ENCODE data around the gene ARHGAP29. TPM values are rescaled to one million over a fixed set of nuclear protein-coding genes. Genes with fewer than 3 reads are reported as not detected.

The ARHGAP29 gene
- polyA plus RNA-seq, 3 donors: 68.7 to 94.3 (median 83.2) TPM

GRCh38 chr1:94265906-94266305, 28.5 kb upstream of the ARHGAP29 start:
- no peak for DNase-seq

GRCh38 chr1:94265011-94265422, 27.6 kb upstream of the ARHGAP29 start:
- no peak for DNase-seq

GRCh38 chr1:94260635-94261387, 23.4 kb upstream of the ARHGAP29 start:
- no peak for DNase-seq

GRCh38 chr1:94259635-94260289, 22.4 kb upstream of the ARHGAP29 start:
- DNase-seq: no peak

- DNase-seq: no peak
Observed at GRCh38 chr1:94258873-94259331, 21.5 kb upstream of the ARHGAP29 start.

GRCh38 chr1:94257444-94257843, 20.1 kb upstream of the ARHGAP29 start:
- DNase-seq: no peak

GRCh38 chr1:94255476-94255875, 18.1 kb upstream of the ARHGAP29 start:
- no peak for DNase-seq

- DNase-seq: no peak
Observed at GRCh38 chr1:94254073-94254810, 16.9 kb upstream of the ARHGAP29 start.

- no peak for DNase-seq
Observed at GRCh38 chr1:94253456-94254017, 16.2 kb upstream of the ARHGAP29 start.

- no peak for DNase-seq
Observed at GRCh38 chr1:94250341-94250740, 13.0 kb upstream of the ARHGAP29 start.

- DNase-seq: no peak
Observed at GRCh38 chr1:94248956-94249688, 11.7 kb upstream of the ARHGAP29 start.

- DNase-seq: peak; percentile 75
Observed at GRCh38 chr1:94247138-94248094, 10.0 kb upstream of the ARHGAP29 start.

GRCh38 chr1:94246692-94247137, 9.3 kb upstream of the ARHGAP29 start:
- DNase-seq: no peak

GRCh38 chr1:94245747-94246438, 8.5 kb upstream of the ARHGAP29 start:
- DNase-seq: no peak

- no peak for DNase-seq
Observed at GRCh38 chr1:94244816-94245215, 7.4 kb upstream of the ARHGAP29 start.

GRCh38 chr1:94243665-94244064, 6.3 kb upstream of the ARHGAP29 start:
- DNase-seq: no peak

GRCh38 chr1:94240822-94241221, 3.4 kb upstream of the ARHGAP29 start:
- peak; percentile 39 for DNase-seq

GRCh38 chr1:94239796-94240195, 2.4 kb upstream of the ARHGAP29 start:
- DNase-seq: no peak

GRCh38 chr1:94239051-94239450, 1.7 kb upstream of the ARHGAP29 start:
- DNase-seq: no peak

Data from renal pelvis (tissue), 4 donors.